Naive thymus-derived CD8-positive, alpha-beta T cell (primary cell): ENCODE data around the gene SNTB2. TPM values are rescaled to one million over a fixed set of nuclear protein-coding genes. Genes with fewer than 3 reads are reported as not detected.

Experiments used
- ATAC-seq, 2 donors: fragments of 150-1000 bp; cut with Tn5 transposase in 1 of 2; sonication (Bioruptor Pico), chemical (Tn5 transposase) in 1 of 2; 1 replicate in 1 of 2; 2 replicates in 1 of 2; pipeline ENCODE4 v1.10.0; 2021; ENCODE audit warnings: mild to moderate bottlenecking in 2 of 2, moderate library complexity in 2 of 2
- POLR2A ChIA-PET: fragments of 350-600 bp; sonication (Branson Sonifier 250); formaldehyde crosslinking; loops from one replicate; lab custom pipeline; 2021; ENCODE audit warnings: antibody characterized with exemption; lab: Charles Lee
- DNase-seq, 10 donors: peaks; one replicate each; pipeline versions ENCODE4 v3.0.0 to v3.0.0-alpha.2; 2020 to 2022
- H3K27ac Mint-ChIP-seq, 10 donors: one replicate each; pipeline ENCODE4 v1.8.0; 2020 to 2022; ENCODE audit warnings: mild to moderate bottlenecking in 10 of 10, mixed read lengths in 10 of 10, moderate library complexity in 4 of 10, inconsistent platforms in 1 of 10
- H3K27me3 Mint-ChIP-seq, 5 donors: one replicate each; pipeline ENCODE4 v1.8.0; 2021 to 2022; ENCODE audit warnings: mixed read lengths in 5 of 5
- H3K36me3 Mint-ChIP-seq, 3 donors: one replicate each; pipeline ENCODE4 v1.8.0; 2020 to 2022; ENCODE audit warnings: mixed read lengths in 3 of 3, mild to moderate bottlenecking in 2 of 3, inconsistent platforms in 1 of 3
- H3K4me1 Mint-ChIP-seq, 4 donors: one replicate each; pipeline ENCODE4 v1.8.0; 2021 to 2022; ENCODE audit warnings: mixed read lengths in 4 of 4
- H3K4me3 Mint-ChIP-seq, 10 donors: one replicate each; pipeline ENCODE4 v1.8.0; 2020 to 2022; ENCODE audit warnings: mild to moderate bottlenecking in 10 of 10, mixed read lengths in 10 of 10, moderate library complexity in 6 of 10, inconsistent platforms in 1 of 10
- H3K9me3 Mint-ChIP-seq, 9 donors: one replicate each; pipeline ENCODE4 v1.8.0; 2020 to 2022; ENCODE audit warnings: mixed read lengths in 9 of 9, mild to moderate bottlenecking in 3 of 9, inconsistent platforms in 1 of 9, moderate library complexity in 1 of 9
- polyA plus RNA-seq, 3 donors: library from polyadenylated mRNA; unstranded; fragments of 300-500 nt; fragmentation: Illumina TruSeq; gene quantifications; one replicate each; pipeline ENCODE4 v1.2.3, GENCODE V29; 2021
- total RNA-seq, 8 experiments: library from RNA in 2 of 8; stranded (reverse) in 2 of 8; gene quantifications; one replicate each; pipeline ENCODE4 v1.2.3 and lab custom pipeline; 2021 to 2026

The SNTB2 gene
- total and polyA plus RNA-seq, 5 experiments from 2014 or later: 3.7 to 15.0 (median 11.0) TPM

GRCh38 chr16:69187446-69188235 lies 677 bp downstream of the SNTB2 start:
- Mint-ChIP-seq H3K9me3 (no peaks in the 10 kb centered on the region), H3K27ac (peak overlapping the region; percentile 63 to 91 (median 86)), H3K4me1 (peaks cover 30 to 55% (median 50%) of the 10 kb centered on the region in 4 donors), H3K4me3 (peak overlapping the region; percentile 85 to 100 (median 92)), H3K36me3 (peaks cover 0 to 2% (median 0%) of the 10 kb centered on the region in 3 donors), H3K27me3 (no peaks in the 10 kb centered on the region)
- POLR2A ChIA-PET: interaction anchor here (0.5 to 2.8 kb wide), 9 partner anchors 21 to 920 kb away, joined by 3 to 17 read pairs (median 4); partner anchors contain the start of genes CHTF8, PDF and UTP4
- ATAC-seq: peak; percentile 42 to 50
- peak; percentile 13 to 68 (median 38) for DNase-seq

GRCh38 chr16:69188236-69188549 lies 1.2 kb downstream of the SNTB2 start:
- ATAC-seq: peak; percentile 41 to 56
- Mint-ChIP-seq H3K9me3 (no peaks in the 10 kb centered on the region), H3K27me3 (no peaks in the 10 kb centered on the region), H3K36me3 (peaks cover 0 to 2% (median 0%) of the 10 kb centered on the region in 3 donors), H3K4me1 (peaks cover 32 to 55% (median 51%) of the 10 kb centered on the region in 4 donors), H3K27ac (peak overlapping the region; percentile 63 to 91 (median 86)), H3K4me3 (peak overlapping the region; percentile 85 to 100 (median 92))
- DNase-seq: peak in 5 of 10 donors; percentile 13 to 71 (median 51)
- POLR2A ChIA-PET: interaction anchor here (0.5 to 2.8 kb wide), 8 partner anchors 42 to 921 kb away, joined by 3 to 17 read pairs (median 4); partner anchors contain the start of genes CHTF8, PDF and UTP4

GRCh38 chr16:69188716-69189115 lies 1.8 kb downstream of the SNTB2 start:
- ATAC-seq: no peak
- Mint-ChIP-seq H3K4me3 (peak overlapping the region; percentile 85 to 100 (median 92)), H3K27ac (peak overlapping the region; percentile 63 to 91 (median 86)), H3K9me3 (no peaks in the 10 kb centered on the region), H3K36me3 (peaks cover 0 to 2% (median 0%) of the 10 kb centered on the region in 3 donors), H3K4me1 (peaks cover 32 to 55% (median 51%) of the 10 kb centered on the region in 4 donors), H3K27me3 (no peaks in the 10 kb centered on the region)
- POLR2A ChIA-PET: interaction anchor here (0.6 to 2.8 kb wide), 5 partner anchors 41 to 264 kb away, joined by 3 to 17 read pairs (median 4); partner anchors contain the start of genes CHTF8, PDF and UTP4
- DNase-seq: no peak

- POLR2A ChIA-PET: no interaction called here
- ATAC-seq: no peak
- Mint-ChIP-seq H3K9me3 (no peaks in the 10 kb centered on the region), H3K4me1 (peaks cover 29 to 51% (median 49%) of the 10 kb centered on the region in 4 donors), H3K27ac (peak overlapping the region in 2 of 10 donors; percentile 41 to 95), H3K36me3 (peaks cover 0 to 2% (median 0%) of the 10 kb centered on the region in 3 donors), H3K27me3 (no peaks in the 10 kb centered on the region), H3K4me3 (peak overlapping the region in 6 of 10 donors; percentile 0 to 52 (median 32))
- DNase-seq: no peak
These were observed 3.2 kb downstream of the SNTB2 start for GRCh38 chr16:69190046-69190588.

DNA sequence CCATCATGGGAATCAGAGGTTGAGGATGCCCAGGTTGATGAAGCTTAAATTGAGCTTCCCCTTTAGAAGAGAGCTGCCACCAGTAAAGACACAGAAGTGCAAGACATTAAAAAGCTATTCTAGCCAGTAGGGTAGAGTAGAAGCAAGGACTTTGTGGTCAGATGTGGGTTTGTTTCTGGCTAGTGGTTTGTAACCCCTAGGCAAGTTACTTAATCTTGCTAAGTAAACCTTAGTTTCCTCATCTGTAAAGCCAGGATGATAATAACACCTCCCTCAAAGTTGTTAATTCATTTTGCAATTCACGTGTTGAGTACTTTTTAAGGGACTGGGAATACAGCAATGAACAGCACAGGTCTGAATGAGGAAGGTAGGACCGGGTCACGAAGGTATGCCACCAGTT lies 3.6 kb downstream of the SNTB2 start:
- Mint-ChIP-seq H3K9me3 (no peaks in the 10 kb centered on the region), H3K4me1 (peaks cover 29 to 48% (median 47%) of the 10 kb centered on the region in 4 donors), H3K36me3 (peaks cover 0 to 2% (median 0%) of the 10 kb centered on the region in 3 donors), H3K27me3 (no peaks in the 10 kb centered on the region), H3K4me3 (peak overlapping the region in 7 of 10 donors; percentile 13 to 68 (median 44)), H3K27ac (peak overlapping the region in 7 of 10 donors; percentile 5 to 95 (median 42))
- POLR2A ChIA-PET: no interaction called here
- DNase-seq (peak in 1 of 10 donors; percentile 5), ATAC-seq (no peak)

DNA sequence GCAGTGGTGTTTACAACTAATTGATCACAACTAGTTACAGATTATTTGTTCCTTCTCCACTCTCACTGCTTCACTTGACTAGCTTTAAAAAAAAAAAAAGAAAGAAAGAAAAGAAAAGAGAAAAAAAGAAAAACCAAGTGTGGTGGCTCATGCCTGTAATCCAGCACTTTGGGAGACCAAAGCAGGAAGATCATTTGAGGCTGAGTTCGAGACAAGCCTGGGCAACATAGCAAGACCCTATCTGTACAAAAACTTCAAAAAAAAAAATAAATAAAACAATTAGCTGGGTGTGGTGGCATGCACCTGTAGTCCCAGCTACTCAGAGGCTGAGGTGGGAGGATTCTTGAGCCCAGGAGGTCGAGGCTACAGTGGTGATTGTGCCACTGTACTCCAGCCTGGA lies 4.2 kb downstream of the SNTB2 start:
- ATAC-seq (no peak), DNase-seq (no peak)
- Mint-ChIP-seq H3K27me3 (no peaks in the 10 kb centered on the region), H3K4me3 (peak overlapping the region in 5 of 10 donors; percentile 20 to 68 (median 46)), H3K4me1 (peaks cover 29 to 46% (median 44%) of the 10 kb centered on the region in 4 donors), H3K9me3 (no peaks in the 10 kb centered on the region), H3K36me3 (peaks cover 0 to 2% (median 0%) of the 10 kb centered on the region in 3 donors), H3K27ac (peak overlapping the region in 8 of 10 donors; percentile 5 to 95 (median 38))
- POLR2A ChIA-PET: interaction anchor here (0.8 kb wide), 1 partner anchor 9 kb away, joined by 3 read pairs; no protein-coding TSS in a partner anchor

DNA sequence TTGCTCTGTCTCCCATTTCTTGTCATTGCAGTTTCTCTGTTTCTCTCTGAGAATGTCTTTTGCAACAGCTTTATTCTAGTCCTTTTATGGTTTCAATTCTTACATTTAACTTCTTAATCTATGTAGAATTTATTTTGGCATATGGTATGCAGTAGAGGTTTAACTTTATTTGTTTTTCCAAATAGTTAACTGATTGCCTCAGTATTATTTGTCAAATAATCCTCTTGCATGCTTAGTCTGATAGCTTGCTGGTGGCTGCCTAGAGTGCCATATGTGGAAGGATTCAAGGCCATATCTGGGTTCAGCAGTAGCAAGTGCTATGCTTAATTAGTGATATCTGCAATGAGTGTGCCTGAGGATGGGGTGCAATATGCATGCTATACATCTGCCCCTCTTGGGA lies 6.9 kb downstream of the SNTB2 start:
- no peak for DNase-seq
- H3K4me3 Mint-ChIP-seq: no peak overlapping the region
- H3K4me1 Mint-ChIP-seq: peaks cover 15 to 39% (median 31%) of the 10 kb centered on the region in 4 donors
- POLR2A ChIA-PET: no interaction called here
- peak overlapping the region in 1 of 10 donors; percentile 31 for H3K27ac Mint-ChIP-seq
- H3K27me3 Mint-ChIP-seq: no peaks in the 10 kb centered on the region
- peaks cover 0 to 2% (median 0%) of the 10 kb centered on the region in 3 donors for H3K36me3 Mint-ChIP-seq
- no peaks in the 10 kb centered on the region for H3K9me3 Mint-ChIP-seq
- ATAC-seq: no peak

- no peak overlapping the region for H3K4me3 Mint-ChIP-seq
- POLR2A ChIA-PET: interaction anchor here (0.6 kb wide), 1 partner anchor 725 kb away, joined by 3 read pairs; no protein-coding TSS in a partner anchor
- no peak for DNase-seq
- no peaks in the 10 kb centered on the region for H3K27me3 Mint-ChIP-seq
- H3K4me1 Mint-ChIP-seq: peaks cover 15 to 34% (median 27%) of the 10 kb centered on the region in 4 donors
- peak overlapping the region in 1 of 10 donors; percentile 31 for H3K27ac Mint-ChIP-seq
- ATAC-seq: no peak
- H3K36me3 Mint-ChIP-seq: peaks cover 0 to 2% (median 0%) of the 10 kb centered on the region in 3 donors
- no peaks in the 10 kb centered on the region for H3K9me3 Mint-ChIP-seq
These were observed 7.5 kb downstream of the SNTB2 start for GRCh38 chr16:69194488-69194887.

- no peaks in the 10 kb centered on the region for H3K9me3 Mint-ChIP-seq
- POLR2A ChIA-PET: interaction anchor here (0.7 kb wide), 1 partner anchor 14 kb away, joined by 4 read pairs; no protein-coding TSS in a partner anchor
- H3K4me3 Mint-ChIP-seq: no peak overlapping the region
- DNase-seq: no peak
- peaks cover 0 to 2% (median 0%) of the 10 kb centered on the region in 3 donors for H3K36me3 Mint-ChIP-seq
- H3K27me3 Mint-ChIP-seq: no peaks in the 10 kb centered on the region
- peak overlapping the region in 1 of 10 donors; percentile 56 for H3K27ac Mint-ChIP-seq
- no peak for ATAC-seq
- H3K4me1 Mint-ChIP-seq: peaks cover 13 to 27% (median 19%) of the 10 kb centered on the region in 4 donors
These were observed 8.5 kb downstream of the SNTB2 start for GRCh38 chr16:69195369-69196029.

DNA sequence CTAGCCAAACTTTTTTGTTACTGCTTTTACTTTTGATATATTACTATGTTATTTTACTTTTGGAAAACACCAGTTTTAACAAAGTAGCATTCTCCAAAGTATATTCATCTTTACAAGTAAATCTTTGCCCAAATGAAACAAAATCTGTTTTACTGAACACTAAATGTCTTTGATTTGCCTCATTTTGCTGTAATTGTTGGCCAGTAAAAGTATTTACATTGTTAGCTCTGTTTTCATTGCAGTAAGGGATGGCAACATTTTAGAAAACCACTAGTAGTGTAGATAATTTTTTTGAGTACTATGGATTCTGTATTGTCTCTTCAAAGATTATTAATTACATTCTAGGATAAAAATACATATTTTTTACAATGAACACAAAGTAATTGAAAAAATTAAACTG lies 10.6 kb downstream of the SNTB2 start:
- Mint-ChIP-seq H3K4me1 (peaks cover 3 to 12% (median 8%) of the 10 kb centered on the region in 4 donors), H3K9me3 (no peaks in the 10 kb centered on the region), H3K4me3 (no peak overlapping the region), H3K27me3 (no peaks in the 10 kb centered on the region), H3K36me3 (no peaks in the 10 kb centered on the region), H3K27ac (no peak overlapping the region)
- ATAC-seq: no peak
- POLR2A ChIA-PET: no interaction called here
- no peak for DNase-seq

- DNase-seq (no peak), ATAC-seq (no peak)
- Mint-ChIP-seq H3K27me3 (no peaks in the 10 kb centered on the region), H3K9me3 (no peaks in the 10 kb centered on the region), H3K36me3 (peaks cover 0 to 4% (median 0%) of the 10 kb centered on the region in 3 donors), H3K4me3 (no peak overlapping the region), H3K4me1 (peaks cover 3 to 12% (median 9%) of the 10 kb centered on the region in 4 donors), H3K27ac (peak overlapping the region in 1 of 10 donors; percentile 17)
- POLR2A ChIA-PET: no interaction called here
These were observed 12.4 kb downstream of the SNTB2 start for GRCh38 chr16:69199382-69199781.

GRCh38 chr16:69201291-69201690 lies 14.3 kb downstream of the SNTB2 start:
- H3K4me3 Mint-ChIP-seq: no peak overlapping the region
- POLR2A ChIA-PET: no interaction called here
- H3K27ac Mint-ChIP-seq: peak overlapping the region in 4 of 10 donors; percentile 2 to 75 (median 23)
- H3K9me3 Mint-ChIP-seq: no peaks in the 10 kb centered on the region
- no peak for DNase-seq
- no peak for ATAC-seq
- H3K4me1 Mint-ChIP-seq: peaks cover 3 to 14% (median 10%) of the 10 kb centered on the region in 4 donors
- peaks cover 0 to 4% (median 0%) of the 10 kb centered on the region in 3 donors for H3K36me3 Mint-ChIP-seq
- H3K27me3 Mint-ChIP-seq: no peaks in the 10 kb centered on the region
